K562 (cell line): ENCODE results near the gene REXO2.

Source experiments
- GATAD2B ChIP-seq: fragments of 450-650 bp; IDR thresholded peaks from 2 replicates; pipeline ENCODE4 v1.6.1; 2017; ENCODE audit warnings: mild to moderate bottlenecking, borderline replicate concordance
- MEF2D ChIP-seq: conservative IDR thresholded peaks from 2 replicates; pipeline ENCODE4 v1.6.1; 2016; ENCODE audit warnings: low read depth, missing genetic modification characterization, missing compliant biosample characterization
- SREBF1 ChIP-seq: fragments of 150-350 bp; IDR thresholded peaks from 2 replicates; pipeline ENCODE4 v1.6.1; 2014; ENCODE audit warnings: antibody characterized with exemption, low read depth, low read length, borderline replicate concordance
- U2AF2 ChIP-seq: fragments of 200-400 bp; formaldehyde crosslinking; optimal IDR thresholded peaks from 2 replicates; pipeline ENCODE3; 2017; ENCODE audit warnings: low read depth, mild to moderate bottlenecking, low read length
- ZNF408 ChIP-seq: fragments of 250-450 bp; sonication (Bioruptor Pico); IDR thresholded peaks from 2 replicates; pipeline ENCODE4 v1.4.0; 2020; ENCODE audit warnings: low read depth, mild to moderate bottlenecking, moderate library complexity

- no peak for TF ChIP-seq GATAD2B
- no peak for TF ChIP-seq MEF2D (tag)
- no peak for TF ChIP-seq SREBF1
- TF ChIP-seq ZNF408 = no peak
- no peak for TF ChIP-seq U2AF2
These were observed 57.6 kb downstream of the REXO2 start for GRCh38 chr11:114496915-114497314.
